HUES48 (cell line): ENCODE data around the gene GNG12.

Experiments
- H3K27ac ChIP-seq: one replicate; pipeline ENCODE4 v1.7.0; 2013; ENCODE audit warnings: low read depth, low read length, inconsistent platforms
- H3K27me3 ChIP-seq: 2 replicates; pipeline ENCODE4 v1.6.1; 2013; ENCODE audit warnings: mild to moderate bottlenecking, low read length; ENCODE audit not compliant: control insufficient read depth, insufficient read depth
- H3K36me3 ChIP-seq: 2 replicates; pipeline ENCODE4 v1.6.1; 2013; ENCODE audit warnings: low read length; ENCODE audit not compliant: control insufficient read depth, insufficient read depth
- H3K4me1 ChIP-seq: 2 replicates; pipeline ENCODE4 v1.6.1; 2013; ENCODE audit warnings: mild to moderate bottlenecking, low read length; ENCODE audit not compliant: control insufficient read depth, insufficient read depth
- H3K4me3 ChIP-seq: 2 replicates; pipeline ENCODE4 v1.5.1; 2013; ENCODE audit warnings: mild to moderate bottlenecking, low read depth, low read length
- H3K9ac ChIP-seq: 2 replicates; pipeline ENCODE4 v1.6.1; 2013; ENCODE audit warnings: mild to moderate bottlenecking, low read depth, low read length, moderate library complexity
- H3K9me3 ChIP-seq: 2 replicates; pipeline ENCODE4 v1.6.1; 2013; ENCODE audit warnings: low read length; ENCODE audit not compliant: control insufficient read depth, insufficient read depth

The GNG12 gene

GRCh38 chr1:67704351-67704750 is 128.9 kb downstream of the GNG12 start:
- Histone ChIP-seq H3K9me3 (no peaks in the 10 kb centered on the region), H3K36me3 (no peaks in the 10 kb centered on the region; the same call in 1 of the 2 replicates), H3K4me3 (no peak overlapping the region), H3K27me3 (no peaks in the 10 kb centered on the region), H3K27ac (no peak overlapping the region), H3K9ac (no peak overlapping the region), H3K4me1 (peaks cover 10% of the 10 kb centered on the region)

GRCh38 chr1:67701876-67702275 is 131.4 kb downstream of the GNG12 start:
- Histone ChIP-seq H3K27me3 (no peaks in the 10 kb centered on the region), H3K9ac (no peak overlapping the region), H3K27ac (no peak overlapping the region), H3K4me3 (no peak overlapping the region), H3K4me1 (peaks cover 10% of the 10 kb centered on the region), H3K36me3 (no peaks in the 10 kb centered on the region; the same call in 1 of the 2 replicates), H3K9me3 (no peaks in the 10 kb centered on the region)

DNA sequence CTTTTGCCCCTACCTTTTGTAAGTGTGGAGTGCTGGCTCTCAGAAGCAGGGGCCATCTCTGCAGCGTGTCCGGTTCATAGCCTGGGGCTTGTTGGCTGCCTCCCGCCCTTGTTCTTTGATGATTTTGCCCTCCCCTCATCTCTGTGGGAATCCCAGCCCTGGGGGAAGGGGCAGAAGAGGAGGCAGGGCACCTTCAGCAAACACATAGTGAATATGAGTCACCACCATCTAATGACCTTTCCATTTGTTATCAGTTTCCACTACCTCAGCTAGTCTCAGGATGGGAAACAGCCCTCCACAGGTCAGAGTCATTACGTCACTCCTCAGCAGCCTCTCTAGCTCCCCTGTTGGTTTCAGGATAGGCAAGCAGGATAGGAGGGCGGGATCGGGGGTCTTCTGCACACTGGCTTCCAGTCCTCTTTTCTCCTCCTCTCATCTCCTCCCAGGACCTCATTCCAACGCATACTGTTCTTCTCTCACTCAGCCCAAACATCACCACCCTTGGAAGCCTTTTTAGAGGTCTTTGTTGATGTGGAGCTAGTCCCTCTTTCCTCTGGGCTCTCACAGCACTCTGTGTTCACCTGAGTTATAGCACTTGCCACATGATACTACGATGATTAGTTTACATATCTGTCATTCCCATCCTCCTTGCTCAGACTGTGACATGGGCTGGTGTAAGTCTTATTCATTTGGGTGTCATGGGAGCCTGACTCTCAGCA is 132.4 kb downstream of the GNG12 start:
- Histone ChIP-seq H3K36me3 (no peaks in the 10 kb centered on the region; the same call in 1 of the 2 replicates), H3K4me3 (no peak overlapping the region), H3K27ac (peak overlapping the region; percentile 69), H3K9me3 (no peaks in the 10 kb centered on the region), H3K9ac (no peak overlapping the region), H3K27me3 (no peaks in the 10 kb centered on the region), H3K4me1 (peaks cover 10% of the 10 kb centered on the region)

DNA sequence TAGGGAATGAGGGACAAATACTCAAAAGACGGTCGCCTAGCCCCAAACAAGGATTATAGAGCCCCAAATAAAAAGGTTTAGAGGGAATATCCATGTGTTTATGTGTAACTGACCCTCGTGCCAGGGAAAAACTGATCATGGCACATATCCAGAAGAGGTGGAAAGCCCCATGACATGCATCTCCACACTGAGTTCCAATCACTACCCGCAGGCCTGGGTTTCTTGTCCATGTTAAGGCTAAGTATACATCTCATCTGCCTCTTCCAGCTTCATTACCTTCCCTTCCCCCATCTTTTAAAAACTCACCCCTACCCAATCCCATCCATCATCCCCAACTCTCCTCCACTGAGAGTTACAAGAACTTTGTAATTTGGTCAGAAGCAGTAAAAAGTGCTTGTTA is 133.0 kb downstream of the GNG12 start:
- Histone ChIP-seq H3K4me1 (peaks cover 10% of the 10 kb centered on the region), H3K9ac (no peak overlapping the region), H3K36me3 (no peaks in the 10 kb centered on the region; the same call in 1 of the 2 replicates), H3K4me3 (no peak overlapping the region), H3K9me3 (no peaks in the 10 kb centered on the region), H3K27me3 (no peaks in the 10 kb centered on the region), H3K27ac (peak overlapping the region; percentile 69)

DNA sequence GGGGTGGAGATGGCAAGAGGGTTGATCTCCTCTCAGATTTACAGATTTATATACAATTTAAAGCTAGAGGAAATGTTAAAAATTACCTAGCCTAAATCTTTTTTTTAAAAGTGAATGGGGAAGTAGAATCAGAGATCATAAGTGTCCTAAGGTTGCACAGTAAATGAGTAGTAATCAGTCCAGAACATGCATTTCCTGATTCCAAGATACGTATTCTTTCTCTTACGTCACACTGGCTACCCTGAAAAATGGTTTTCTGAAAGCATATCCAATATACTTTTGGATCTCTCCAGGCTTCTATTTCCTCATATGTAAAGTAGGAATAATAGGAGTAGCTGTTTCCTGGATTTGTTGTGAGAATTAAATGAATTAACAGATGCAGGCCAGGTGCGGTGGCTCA is 136.6 kb downstream of the GNG12 start:
- Histone ChIP-seq H3K36me3 (no peaks in the 10 kb centered on the region), H3K4me1 (peaks cover 10% of the 10 kb centered on the region), H3K4me3 (no peak overlapping the region), H3K27ac (no peak overlapping the region), H3K9ac (no peak overlapping the region), H3K27me3 (no peaks in the 10 kb centered on the region), H3K9me3 (no peaks in the 10 kb centered on the region)

DNA sequence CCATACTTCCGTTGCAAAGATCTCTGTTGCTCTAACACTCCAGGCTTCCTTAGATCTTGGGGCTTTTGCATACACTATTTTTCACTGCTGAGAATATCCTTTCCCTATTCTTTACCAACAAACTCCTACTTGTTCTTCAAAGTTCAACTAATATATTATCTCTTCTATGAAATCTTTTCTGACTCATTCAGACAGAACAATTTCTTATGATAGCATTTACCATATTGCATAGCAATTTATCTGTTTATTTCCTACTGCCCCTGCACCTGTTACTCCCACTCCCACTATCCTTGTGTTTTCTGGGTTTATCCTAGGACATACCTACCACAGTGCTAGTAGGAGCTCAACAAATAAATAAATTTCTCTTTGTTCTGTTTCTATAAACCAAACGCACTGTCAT is 137.3 kb downstream of the GNG12 start:
- no peaks in the 10 kb centered on the region for H3K27me3 ChIP-seq
- H3K4me1 ChIP-seq = peaks cover 8% of the 10 kb centered on the region
- H3K27ac ChIP-seq = no peak overlapping the region
- no peaks in the 10 kb centered on the region for H3K36me3 ChIP-seq
- no peak overlapping the region for H3K4me3 ChIP-seq
- H3K9ac ChIP-seq = no peak overlapping the region
- H3K9me3 ChIP-seq = no peaks in the 10 kb centered on the region

DNA sequence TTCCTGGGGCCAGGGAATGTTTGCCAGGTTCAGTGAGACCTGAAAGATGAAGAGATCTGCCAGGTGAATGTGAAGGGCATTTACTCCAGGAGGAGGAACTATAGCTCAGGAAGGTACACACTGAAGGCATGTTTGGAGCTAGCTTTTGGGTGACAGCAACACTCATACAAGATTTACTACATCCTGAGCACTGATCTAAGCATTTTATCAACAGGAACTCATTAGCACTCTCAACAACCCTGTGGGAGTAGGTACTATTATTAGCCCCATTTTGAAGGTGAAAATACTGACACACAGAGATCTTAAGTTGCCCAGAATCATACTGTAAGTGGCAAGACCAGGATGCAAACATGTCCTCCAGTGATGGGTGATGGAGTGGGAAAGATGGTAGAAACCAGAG is 141.6 kb downstream of the GNG12 start:
- peaks cover 6% of the 10 kb centered on the region; the same call in 1 of the 2 replicates for H3K4me1 ChIP-seq
- H3K27me3 ChIP-seq = no peaks in the 10 kb centered on the region
- no peak overlapping the region for H3K4me3 ChIP-seq
- peaks cover 19% of the 10 kb centered on the region for H3K36me3 ChIP-seq
- H3K27ac ChIP-seq = no peak overlapping the region
- H3K9ac ChIP-seq = no peak overlapping the region
- H3K9me3 ChIP-seq = no peaks in the 10 kb centered on the region

DNA sequence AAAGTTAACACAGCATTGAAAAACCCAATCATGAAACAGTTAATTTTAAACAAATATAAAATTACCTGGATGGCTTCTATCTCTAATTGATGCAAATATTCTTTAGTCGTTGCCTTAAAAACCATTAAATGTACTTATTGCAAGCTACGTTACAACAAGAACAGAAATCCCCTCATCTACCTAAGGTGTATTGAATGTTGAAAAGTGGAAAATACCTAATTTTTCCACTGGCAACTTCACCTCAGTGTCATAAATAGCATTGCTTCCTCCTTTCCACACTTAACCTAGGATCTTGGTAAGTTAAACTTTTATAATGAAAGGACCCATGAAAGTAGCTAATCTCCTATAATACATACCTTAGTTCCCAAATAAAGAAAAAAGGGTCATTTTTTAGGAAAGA is 142.9 kb downstream of the GNG12 start:
- Histone ChIP-seq H3K9me3 (no peaks in the 10 kb centered on the region), H3K9ac (no peak overlapping the region), H3K27me3 (no peaks in the 10 kb centered on the region), H3K4me1 (peaks cover 6% of the 10 kb centered on the region; the same call in 1 of the 2 replicates), H3K4me3 (no peak overlapping the region), H3K27ac (no peak overlapping the region), H3K36me3 (peaks cover 19% of the 10 kb centered on the region)

DNA sequence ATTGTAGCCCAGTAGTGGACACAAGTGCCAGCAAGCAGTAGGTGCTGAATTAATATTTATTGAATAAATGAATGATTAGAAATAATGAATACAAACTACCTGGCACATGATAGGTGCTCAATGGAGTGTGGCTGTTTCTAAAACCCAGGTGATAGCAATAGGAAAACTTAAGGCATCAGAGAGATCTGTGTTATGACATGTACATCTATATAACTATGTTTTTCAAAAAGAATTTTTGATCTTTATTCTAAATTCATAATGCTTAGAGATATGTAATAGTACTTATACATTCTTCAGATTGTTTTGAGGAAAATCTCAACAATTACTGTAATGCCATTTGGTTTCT is 143.3 kb downstream of the GNG12 start:
- no peaks in the 10 kb centered on the region for H3K9me3 ChIP-seq
- H3K4me1 ChIP-seq = peaks cover 6% of the 10 kb centered on the region; the same call in 1 of the 2 replicates
- H3K27ac ChIP-seq = no peak overlapping the region
- peaks cover 19% of the 10 kb centered on the region for H3K36me3 ChIP-seq
- no peak overlapping the region for H3K4me3 ChIP-seq
- H3K27me3 ChIP-seq = no peaks in the 10 kb centered on the region
- H3K9ac ChIP-seq = no peak overlapping the region

- Histone ChIP-seq H3K27me3 (no peaks in the 10 kb centered on the region), H3K27ac (peak overlapping the region; percentile 45), H3K36me3 (peaks cover 19% of the 10 kb centered on the region), H3K4me1 (peaks cover 8% of the 10 kb centered on the region; the same call in 1 of the 2 replicates), H3K9ac (no peak overlapping the region), H3K4me3 (no peak overlapping the region), H3K9me3 (no peaks in the 10 kb centered on the region)
Measured at GRCh38 chr1:67689267-67690017, 143.8 kb downstream of the GNG12 start.

DNA sequence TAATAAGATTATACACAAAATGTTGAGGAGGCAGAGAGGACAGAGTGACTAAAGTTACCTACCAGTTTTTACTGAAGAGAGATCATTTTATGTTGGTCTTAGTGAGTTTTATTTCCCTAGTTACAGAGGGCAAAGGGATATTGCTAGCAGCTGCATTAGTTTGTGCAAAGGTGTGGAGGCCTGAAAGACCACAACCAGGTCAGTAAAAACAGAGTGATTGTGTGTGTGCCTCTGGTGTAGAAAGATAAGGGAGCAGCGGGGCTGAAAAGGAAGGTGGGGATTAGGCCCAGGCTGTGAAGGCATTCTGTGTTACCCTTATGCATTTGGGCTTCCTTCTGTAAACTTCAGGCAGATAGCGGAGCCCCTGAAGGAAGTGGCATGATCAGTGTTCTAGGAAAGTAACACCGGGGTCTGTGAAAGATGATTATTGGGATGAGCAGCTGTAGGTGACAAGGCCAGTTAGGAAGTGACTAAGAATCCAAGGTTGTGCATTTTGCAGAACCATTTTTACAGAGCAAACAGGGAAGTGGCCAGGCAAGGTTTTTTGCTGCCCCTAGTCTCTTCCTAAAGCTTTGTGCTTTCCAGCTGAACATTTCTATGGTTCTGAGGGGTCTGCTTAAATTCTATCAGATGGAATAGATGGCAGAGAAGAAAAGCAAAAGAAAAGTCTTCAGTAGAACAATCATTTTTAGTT is 144.6 kb downstream of the GNG12 start:
- no peak overlapping the region for H3K9ac ChIP-seq
- H3K27me3 ChIP-seq = no peaks in the 10 kb centered on the region
- H3K9me3 ChIP-seq = no peaks in the 10 kb centered on the region
- H3K27ac ChIP-seq = peak overlapping the region; percentile 45
- H3K36me3 ChIP-seq = peaks cover 19% of the 10 kb centered on the region
- no peak overlapping the region for H3K4me3 ChIP-seq
- H3K4me1 ChIP-seq = peaks cover 15% of the 10 kb centered on the region; the same call in 1 of the 2 replicates
